K562 (cell line): Measurements from ENCODE around the gene GAD1. TPM values are rescaled to one million over a fixed set of nuclear protein-coding genes. Genes with fewer than 3 reads are reported as not detected.

ENCODE experiments used
- CHD2 ChIP-seq: IDR thresholded peaks from 2 replicates; pipeline ENCODE4 v1.6.1; 2011; ENCODE audit warnings: low read depth, low read length
- CLOCK ChIP-seq: fragments of 250-450 bp; sonication (Bioruptor Pico); IDR thresholded peaks from 2 replicates; pipeline ENCODE4 v1.4.0; 2020; ENCODE audit warnings: mild to moderate bottlenecking, moderate library complexity, borderline replicate concordance
- ETV1 ChIP-seq: fragments of 450-650 bp; conservative IDR thresholded peaks from 2 replicates; pipeline ENCODE4 v1.6.1; 2016; ENCODE audit warnings: missing genetic modification characterization, control low read depth, low read depth, missing compliant biosample characterization
- EWSR1 ChIP-seq: fragments of 450-650 bp; IDR thresholded peaks from 2 replicates; pipeline ENCODE4 v1.6.1; 2018; ENCODE audit warnings: borderline replicate concordance, mild to moderate bottlenecking, low read depth, moderate library complexity; ENCODE audit not compliant: partially characterized antibody
- GTF2F1 ChIP-seq: IDR thresholded peaks from 2 replicates; pipeline ENCODE4 v1.6.1; 2011; ENCODE audit warnings: low read depth, low read length, improper control_type of control experiment
- IRF1 ChIP-seq: sonication (generic); formaldehyde crosslinking; IDR thresholded peaks from 2 replicates; pipeline ENCODE4 v1.8.0; 2022; ENCODE audit warnings: missing genetic modification reagents, mild to moderate bottlenecking, borderline replicate concordance
- LEF1 ChIP-seq: fragments of 450-650 bp; IDR thresholded peaks from 2 replicates; pipeline ENCODE4 v1.6.1; 2016; ENCODE audit warnings: mild to moderate bottlenecking
- NCOA1 ChIP-seq: fragments of 450-650 bp; IDR thresholded peaks from 2 replicates; pipeline ENCODE4 v1.6.1; 2016; ENCODE audit warnings: low read depth
- NFXL1 ChIP-seq: fragments of 450-650 bp; formaldehyde crosslinking; IDR thresholded peaks from 2 replicates; pipeline ENCODE4 v1.4.0; 2021; ENCODE audit warnings: mild to moderate bottlenecking
- PHB2 ChIP-seq: fragments of 450-650 bp; IDR thresholded peaks from 2 replicates; pipeline ENCODE4 v1.6.1; 2017; ENCODE audit warnings: low read depth
- PPARD ChIP-seq: fragments of 250-450 bp; sonication (Bioruptor Pico); IDR thresholded peaks from 2 replicates; pipeline ENCODE4 v1.8.0; 2022; ENCODE audit warnings: inconsistent platforms, mild to moderate bottlenecking, moderate library complexity
- SMAD1 ChIP-seq: fragments of 150-350 bp; IDR thresholded peaks from 2 replicates; pipeline ENCODE4 v1.6.1; 2014; ENCODE audit warnings: low read length, low read depth; ENCODE audit not compliant: partially characterized antibody
- SMAD3 ChIP-seq: fragments of 450-650 bp; formaldehyde crosslinking; conservative IDR thresholded peaks from 2 replicates; pipeline ENCODE4 v1.4.0; 2020; ENCODE audit warnings: mild to moderate bottlenecking
- SP1 ChIP-seq: sonication (generic); formaldehyde crosslinking; IDR thresholded peaks from 2 replicates; pipeline ENCODE4 v1.8.1; 2022; ENCODE audit warnings: mild to moderate bottlenecking, missing genetic modification reagents
- TAF15 ChIP-seq: fragments of 200-400 bp; formaldehyde crosslinking; IDR thresholded peaks from 2 replicates; pipeline ENCODE4 v1.6.1; 2017; ENCODE audit warnings: mild to moderate bottlenecking, low read depth, low read length, moderate library complexity
- TARDBP ChIP-seq: fragments of 450-650 bp; IDR thresholded peaks from 2 replicates; pipeline ENCODE4 v1.6.1; 2016
- TFAM ChIP-seq: fragments of 250-450 bp; sonication (Bioruptor Pico); conservative IDR thresholded peaks from 2 replicates; pipeline ENCODE4 v1.5.0; 2021; ENCODE audit warnings: mild to moderate bottlenecking, moderate library complexity
- ZNF24 ChIP-seq: fragments of 450-650 bp; IDR thresholded peaks from 2 replicates; pipeline ENCODE4 v1.6.1; 2016
- polyA plus RNA-seq, 8 experiments: library from polyadenylated mRNA; depleted of rRNA in 4 of 8; stranded (reverse) in 5 of 8; unstranded in 3 of 8; fragments of >200 nt; fragmentation: Nextera tagmentation in 2 of 8; fragmentation: Illumina TruSeq in 1 of 8; extraction: Ambion mirVana in 2 of 8; extraction: Trizol in 1 of 8; gene quantifications; 2 replicates each; pipeline versions ENCODE4 v1.2.1 to v1.2.3, GENCODE V29; 2011 to 2014; ENCODE audit warnings: inconsistent platforms in 1 of 8, missing spikeins in 1 of 8
- total RNA-seq, 7 experiments: library from RNA; depleted of rRNA in 6 of 7; stranded (reverse); fragments of >200 nt in 6 of 7; fragmentation: Illumina TruSeq in 2 of 7; extraction: Trizol in 2 of 7; gene quantifications; 2 replicates each; pipeline versions ENCODE4 v1.2.1 to v1.2.3, GENCODE V29; 2011 to 2021; ENCODE audit warnings: low replicate concordance in 1 of 7
- TF ChIP-seq, protein P1 (sequence below): fragments of 450-650 bp; IDR thresholded peaks from 2 replicates; pipeline ENCODE4 v1.6.1; 2014; ENCODE audit warnings: low read depth, mild to moderate bottlenecking, moderate library complexity, borderline replicate concordance
- TF ChIP-seq, protein P2 (sequence below): IDR thresholded peaks from 2 replicates; pipeline ENCODE4 v1.6.1; 2014; ENCODE audit warnings: antibody characterized with exemption
- TF ChIP-seq, protein P3 (sequence below): sonication (generic); formaldehyde crosslinking; IDR thresholded peaks from 2 replicates; pipeline ENCODE4 v1.4.0; 2020; ENCODE audit warnings: mild to moderate bottlenecking, missing genetic modification reagents

GAD1 gene
- total and polyA plus RNA-seq, 9 of the 15 experiments (the other 6 are each of a cell fraction or from before 2014, with no cell fraction given), result 2.7 to 29.1 (median 15.7) TPM

DNA sequence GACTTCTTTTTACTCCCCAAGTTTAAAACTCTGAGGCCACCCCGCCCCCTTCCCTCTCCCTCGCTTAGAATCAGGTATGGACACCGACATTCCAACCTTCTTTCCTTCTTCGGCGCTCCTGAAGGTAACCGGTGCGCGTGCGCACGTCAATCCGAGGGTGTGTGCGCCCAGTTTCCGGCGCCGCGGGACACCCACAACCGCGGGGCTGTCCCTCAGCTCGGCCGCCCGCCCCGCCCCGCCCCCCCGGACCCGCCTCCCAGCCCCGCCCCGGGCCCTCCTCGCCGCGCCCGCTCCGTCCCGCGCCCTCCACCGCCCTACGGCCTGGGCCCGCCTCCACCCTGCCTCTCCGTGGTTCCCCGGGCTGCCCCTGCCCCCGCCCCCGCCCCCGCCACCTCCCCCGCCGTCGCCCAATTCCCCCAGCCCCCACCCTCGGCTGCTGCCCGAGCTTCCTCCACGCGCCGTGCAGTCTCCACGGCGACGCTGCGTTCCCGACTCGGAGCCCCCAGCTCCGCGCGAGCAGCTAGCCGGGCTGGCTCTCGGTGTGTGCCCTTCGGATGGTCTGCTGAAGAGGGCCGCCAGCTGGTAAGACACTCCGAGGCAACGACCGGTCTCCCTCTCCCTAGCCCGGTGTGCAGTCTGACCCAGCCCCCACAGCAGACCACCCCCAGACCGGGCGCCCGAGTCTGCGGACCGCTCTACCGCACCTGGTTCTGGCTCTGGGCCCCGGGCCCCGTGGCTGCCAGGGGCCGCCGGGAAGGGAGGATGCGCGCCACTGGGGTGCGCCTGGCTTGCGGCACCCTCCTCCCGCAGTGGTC, 45.9 kb upstream of the GAD1 start (continued):
- TF ChIP-seq CHD2, result 0 out of 2 replicates have a peak, but pooled peaks have one; percentile 15
- TF ChIP-seq, protein P1, sequence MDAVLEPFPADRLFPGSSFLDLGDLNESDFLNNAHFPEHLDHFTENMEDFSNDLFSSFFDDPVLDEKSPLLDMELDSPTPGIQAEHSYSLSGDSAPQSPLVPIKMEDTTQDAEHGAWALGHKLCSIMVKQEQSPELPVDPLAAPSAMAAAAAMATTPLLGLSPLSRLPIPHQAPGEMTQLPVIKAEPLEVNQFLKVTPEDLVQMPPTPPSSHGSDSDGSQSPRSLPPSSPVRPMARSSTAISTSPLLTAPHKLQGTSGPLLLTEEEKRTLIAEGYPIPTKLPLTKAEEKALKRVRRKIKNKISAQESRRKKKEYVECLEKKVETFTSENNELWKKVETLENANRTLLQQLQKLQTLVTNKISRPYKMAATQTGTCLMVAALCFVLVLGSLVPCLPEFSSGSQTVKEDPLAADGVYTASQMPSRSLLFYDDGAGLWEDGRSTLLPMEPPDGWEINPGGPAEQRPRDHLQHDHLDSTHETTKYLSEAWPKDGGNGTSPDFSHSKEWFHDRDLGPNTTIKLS, result peak; percentile 11; the same call in 1 of the 2 replicates
- no peak for TF ChIP-seq TARDBP
- TF ChIP-seq PPARD, result no peak
- TF ChIP-seq, protein P2, sequence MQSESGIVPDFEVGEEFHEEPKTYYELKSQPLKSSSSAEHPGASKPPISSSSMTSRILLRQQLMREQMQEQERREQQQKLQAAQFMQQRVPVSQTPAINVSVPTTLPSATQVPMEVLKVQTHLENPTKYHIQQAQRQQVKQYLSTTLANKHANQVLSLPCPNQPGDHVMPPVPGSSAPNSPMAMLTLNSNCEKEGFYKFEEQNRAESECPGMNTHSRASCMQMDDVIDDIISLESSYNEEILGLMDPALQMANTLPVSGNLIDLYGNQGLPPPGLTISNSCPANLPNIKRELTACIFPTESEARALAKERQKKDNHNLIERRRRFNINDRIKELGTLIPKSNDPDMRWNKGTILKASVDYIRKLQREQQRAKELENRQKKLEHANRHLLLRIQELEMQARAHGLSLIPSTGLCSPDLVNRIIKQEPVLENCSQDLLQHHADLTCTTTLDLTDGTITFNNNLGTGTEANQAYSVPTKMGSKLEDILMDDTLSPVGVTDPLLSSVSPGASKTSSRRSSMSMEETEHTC, result no peak
- no peak for TF ChIP-seq TAF15
- no peak for TF ChIP-seq CLOCK
- TF ChIP-seq, protein P3, sequence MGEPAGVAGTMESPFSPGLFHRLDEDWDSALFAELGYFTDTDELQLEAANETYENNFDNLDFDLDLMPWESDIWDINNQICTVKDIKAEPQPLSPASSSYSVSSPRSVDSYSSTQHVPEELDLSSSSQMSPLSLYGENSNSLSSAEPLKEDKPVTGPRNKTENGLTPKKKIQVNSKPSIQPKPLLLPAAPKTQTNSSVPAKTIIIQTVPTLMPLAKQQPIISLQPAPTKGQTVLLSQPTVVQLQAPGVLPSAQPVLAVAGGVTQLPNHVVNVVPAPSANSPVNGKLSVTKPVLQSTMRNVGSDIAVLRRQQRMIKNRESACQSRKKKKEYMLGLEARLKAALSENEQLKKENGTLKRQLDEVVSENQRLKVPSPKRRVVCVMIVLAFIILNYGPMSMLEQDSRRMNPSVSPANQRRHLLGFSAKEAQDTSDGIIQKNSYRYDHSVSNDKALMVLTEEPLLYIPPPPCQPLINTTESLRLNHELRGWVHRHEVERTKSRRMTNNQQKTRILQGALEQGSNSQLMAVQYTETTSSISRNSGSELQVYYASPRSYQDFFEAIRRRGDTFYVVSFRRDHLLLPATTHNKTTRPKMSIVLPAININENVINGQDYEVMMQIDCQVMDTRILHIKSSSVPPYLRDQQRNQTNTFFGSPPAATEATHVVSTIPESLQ (CRISPR knock-in tag), result no peak; the same call in 1 of the 2 replicates
- TF ChIP-seq SP1 (CRISPR knock-in tag), result peak; percentile 43
- no peak for TF ChIP-seq PHB2
- no peak for TF ChIP-seq IRF1 (CRISPR knock-in tag)
- TF ChIP-seq TFAM (CRISPR knock-in tag), result no peak
- TF ChIP-seq SMAD1, result no peak
- 0 out of 2 replicates have a peak, but pooled peaks have one; percentile 0 for TF ChIP-seq NCOA1
- TF ChIP-seq GTF2F1, result no peak
- no peak for TF ChIP-seq SMAD3 (CRISPR knock-in tag)
- TF ChIP-seq ZNF24, result no peak
- TF ChIP-seq ETV1 (tag), result no peak
- no peak for TF ChIP-seq LEF1
- TF ChIP-seq EWSR1, result no peak
- no peak for TF ChIP-seq NFXL1 (CRISPR knock-in tag)
